Measurements from ENCODE around the gene CACNA2D4.

Gene CACNA2D4

DNA sequence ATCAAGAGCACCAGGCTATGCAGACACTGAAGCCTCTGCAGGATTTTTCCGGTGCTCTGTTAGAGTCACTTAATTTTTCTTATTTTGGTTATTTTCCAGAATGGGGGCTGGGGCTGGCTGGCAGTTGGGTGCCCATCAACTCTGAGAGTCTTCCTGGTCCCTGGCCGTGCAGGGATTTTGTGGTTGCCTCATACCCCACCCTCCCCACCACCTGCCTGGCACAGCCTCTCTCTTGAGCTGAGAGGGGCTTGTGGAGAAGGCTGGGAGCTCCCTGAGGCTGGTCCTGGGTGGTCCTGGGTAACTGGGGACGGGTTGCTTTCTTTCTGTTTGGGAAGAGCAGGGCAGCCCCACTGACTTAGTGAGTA is 74.8 kb downstream of the CACNA2D4 start:
- no peak overlapping the region for H3K4me2 ChIP-seq (ENCODE audit: low read length, poor library complexity, severe bottlenecking)
- H2BK120ac ChIP-seq (ENCODE audit: low read depth, low read length): no peak overlapping the region
- no peak overlapping the region for H2BK5ac ChIP-seq (ENCODE audit: low read depth, low read length, poor library complexity, severe bottlenecking)
- H3K14ac ChIP-seq (ENCODE audit: low read length in 2 of 2): no peak overlapping the region
- no peaks in the 10 kb centered on the region for H3K9me3 ChIP-seq (ENCODE audit: control insufficient read depth, low read length)
- H3K79me1 ChIP-seq (replicated peaks; ENCODE audit: low read length, poor library complexity, severe bottlenecking): no peaks in the 10 kb centered on the region
- WGBS: 82% methylated on average over 2 of the region's 3 CpGs
- no peak overlapping the region for H2AFZ ChIP-seq (ENCODE audit: low read depth, low read length)
- no peak overlapping the region for H3K9ac ChIP-seq (ENCODE audit: low read length)
- no peaks in the 10 kb centered on the region for H3K36me3 ChIP-seq (ENCODE audit: control insufficient read depth in 1 of 2, insufficient read depth in 2 of 2, low read depth in 1 of 2, low read length in 2 of 2)
- no peak overlapping the region for H3K4ac ChIP-seq (ENCODE audit: low read depth in 1 of 2, low read length in 2 of 2)
- H2BK12ac ChIP-seq (ENCODE audit: low read length in 2 of 2): no peak overlapping the region
- no peak overlapping the region for H2BK15ac ChIP-seq (ENCODE audit: low read depth, poor library complexity, severe bottlenecking)
- H4K8ac ChIP-seq (ENCODE audit: low read length): no peak overlapping the region
- H2AK5ac ChIP-seq (ENCODE audit: low read length, severe bottlenecking): no peak overlapping the region
- no peak overlapping the region for H3K23ac ChIP-seq (ENCODE audit: low read length in 2 of 2)
- no peak for DNase-seq
- H3K4me3 ChIP-seq (ENCODE audit: insufficient read depth in 1 of 2, low read depth in 1 of 2, low read length in 2 of 2): no peak overlapping the region
- no peak overlapping the region for H4K91ac ChIP-seq (ENCODE audit: low read length)
- H3K27me3 ChIP-seq (ENCODE audit: control insufficient read depth in 1 of 2, insufficient read depth in 1 of 2, low read length in 2 of 2): peaks cover 46 to 88% of the 10 kb centered on the region in 2 experiments
- no peak overlapping the region for H3K27ac ChIP-seq (ENCODE audit: low read length, poor library complexity, severe bottlenecking)
- peaks cover 13% of the 10 kb centered on the region for H3K4me1 ChIP-seq (ENCODE audit: control insufficient read depth, insufficient read depth, low read depth, low read length)
- no peak overlapping the region for H3K18ac ChIP-seq (ENCODE audit: low read depth in 1 of 2, low read length in 2 of 2)

DNA sequence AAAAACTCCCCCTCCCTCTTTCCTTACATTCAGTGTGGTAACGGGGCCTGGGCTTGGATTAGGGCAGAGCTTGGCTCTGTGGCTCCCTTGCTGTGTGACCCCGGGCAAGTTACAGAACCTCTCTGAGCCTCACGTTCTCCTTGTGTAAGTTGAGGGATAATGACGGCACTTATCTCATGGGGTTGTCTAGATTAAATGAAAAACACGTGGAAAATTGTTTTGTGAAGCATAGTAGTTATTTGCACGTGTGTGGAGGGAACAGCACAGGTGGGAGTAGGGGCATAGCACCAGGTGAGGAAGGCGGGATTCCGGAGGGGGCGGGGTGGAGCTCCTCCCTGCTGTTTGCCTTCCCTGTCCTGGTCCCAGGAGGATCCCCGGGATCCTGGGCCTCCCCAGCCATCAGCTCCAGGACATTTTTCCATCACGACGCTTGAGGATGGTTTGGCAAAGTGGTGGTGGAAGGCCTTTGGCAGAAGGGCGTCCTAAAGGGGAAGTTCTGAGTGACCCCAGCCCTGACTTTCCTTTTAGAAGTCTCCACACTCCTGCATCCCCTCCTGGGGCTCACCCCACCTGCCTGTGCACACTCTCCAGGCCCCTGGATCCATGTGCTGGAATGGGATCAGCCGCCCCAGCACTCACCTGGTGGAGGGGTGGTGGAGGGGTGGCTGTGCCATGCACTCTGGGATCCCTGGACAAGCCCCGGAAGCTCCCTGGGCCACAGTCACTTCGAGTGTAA is 75.4 kb downstream of the CACNA2D4 start:
- no peak overlapping the region for H3K4me2 ChIP-seq (ENCODE audit: low read length, poor library complexity, severe bottlenecking)
- H3K9me3 ChIP-seq (ENCODE audit: control insufficient read depth, low read length): no peaks in the 10 kb centered on the region
- no peak overlapping the region for H3K4me3 ChIP-seq (ENCODE audit: insufficient read depth in 1 of 2, low read depth in 1 of 2, low read length in 2 of 2)
- H2BK15ac ChIP-seq (ENCODE audit: low read depth, poor library complexity, severe bottlenecking): no peak overlapping the region
- peaks cover 18% of the 10 kb centered on the region for H3K4me1 ChIP-seq (ENCODE audit: control insufficient read depth, insufficient read depth, low read depth, low read length)
- H3K79me1 ChIP-seq (replicated peaks; ENCODE audit: low read length, poor library complexity, severe bottlenecking): no peaks in the 10 kb centered on the region
- H3K27ac ChIP-seq (ENCODE audit: low read length, poor library complexity, severe bottlenecking): no peak overlapping the region
- no peak overlapping the region for H3K9ac ChIP-seq (ENCODE audit: low read length)
- H3K14ac ChIP-seq (ENCODE audit: low read length in 2 of 2): peak overlapping the region in 1 of 2 experiments; percentile 7
- H4K91ac ChIP-seq (ENCODE audit: low read length): no peak overlapping the region
- no peak for DNase-seq
- peak overlapping the region; percentile 10 for H4K8ac ChIP-seq (ENCODE audit: low read length)
- no peak overlapping the region for H2AFZ ChIP-seq (ENCODE audit: low read depth, low read length)
- WGBS: 76% methylated on average over 15 of the region's 16 CpGs
- peaks cover 46 to 88% of the 10 kb centered on the region in 2 experiments for H3K27me3 ChIP-seq (ENCODE audit: control insufficient read depth in 1 of 2, insufficient read depth in 1 of 2, low read length in 2 of 2)
- H3K18ac ChIP-seq (ENCODE audit: low read depth in 1 of 2, low read length in 2 of 2): no peak overlapping the region
- H2BK5ac ChIP-seq (ENCODE audit: low read depth, low read length, poor library complexity, severe bottlenecking): no peak overlapping the region
- H2BK12ac ChIP-seq (ENCODE audit: low read length in 2 of 2): no peak overlapping the region
- no peaks in the 10 kb centered on the region for H3K36me3 ChIP-seq (ENCODE audit: control insufficient read depth in 1 of 2, insufficient read depth in 2 of 2, low read depth in 1 of 2, low read length in 2 of 2)
- H2AK5ac ChIP-seq (ENCODE audit: low read length, severe bottlenecking): no peak overlapping the region
- H2BK120ac ChIP-seq (ENCODE audit: low read depth, low read length): no peak overlapping the region
- no peak overlapping the region for H3K23ac ChIP-seq (ENCODE audit: low read length in 2 of 2)
- H3K4ac ChIP-seq (ENCODE audit: low read depth in 1 of 2, low read length in 2 of 2): no peak overlapping the region

DNA sequence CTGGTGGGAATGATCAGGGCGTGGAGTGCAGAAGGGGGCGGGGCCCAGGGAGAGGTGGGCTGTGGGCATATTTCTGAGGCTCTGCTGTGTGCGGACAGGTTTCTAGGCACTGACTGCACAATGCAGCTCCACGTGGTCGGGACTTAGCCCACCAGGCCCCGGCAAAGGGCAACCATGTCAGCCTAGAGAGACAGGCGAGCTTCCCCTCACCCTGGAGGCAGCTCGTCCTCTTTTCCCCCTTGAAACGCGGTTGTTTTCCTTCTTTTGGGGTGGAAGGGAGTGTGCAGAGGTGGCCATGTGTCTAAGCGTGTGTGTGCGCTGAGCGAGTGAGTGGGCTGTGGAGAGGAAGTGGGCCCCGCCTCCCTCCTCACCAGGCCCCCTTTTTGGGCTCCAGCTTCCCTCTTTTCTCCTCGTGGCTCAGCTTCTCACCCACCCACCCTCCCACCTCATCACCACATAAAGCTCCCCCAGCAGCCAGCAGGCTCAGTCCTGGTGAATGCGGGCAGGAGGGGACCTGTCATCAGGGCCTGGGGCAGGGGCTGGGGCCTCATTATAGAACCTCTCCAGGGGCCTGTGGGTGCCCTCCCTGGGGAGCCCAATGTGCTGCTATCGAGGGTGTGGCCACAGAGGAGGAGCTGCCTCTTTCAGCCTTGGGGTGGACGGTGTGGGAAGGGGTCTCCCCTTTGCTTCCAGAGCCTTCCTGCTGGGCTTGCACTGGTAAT is 76.1 kb downstream of the CACNA2D4 start:
- H2AFZ ChIP-seq (ENCODE audit: low read depth, low read length): no peak overlapping the region
- no peak overlapping the region for H3K18ac ChIP-seq (ENCODE audit: low read depth in 1 of 2, low read length in 2 of 2)
- H2BK120ac ChIP-seq (ENCODE audit: low read depth, low read length): peak overlapping the region; percentile 11
- no peak overlapping the region for H3K4ac ChIP-seq (ENCODE audit: low read depth in 1 of 2, low read length in 2 of 2)
- H3K23ac ChIP-seq (ENCODE audit: low read length in 2 of 2): no peak overlapping the region
- H3K4me3 ChIP-seq (ENCODE audit: insufficient read depth in 1 of 2, low read depth in 1 of 2, low read length in 2 of 2): no peak overlapping the region
- peak overlapping the region; percentile 10 for H4K91ac ChIP-seq (ENCODE audit: low read length)
- no peak overlapping the region for H2BK5ac ChIP-seq (ENCODE audit: low read depth, low read length, poor library complexity, severe bottlenecking)
- peak overlapping the region in 1 of 2 experiments; percentile 7 for H3K14ac ChIP-seq (ENCODE audit: low read length in 2 of 2)
- no peaks in the 10 kb centered on the region for H3K79me1 ChIP-seq (replicated peaks; ENCODE audit: low read length, poor library complexity, severe bottlenecking)
- H2AK5ac ChIP-seq (ENCODE audit: low read length, severe bottlenecking): no peak overlapping the region
- no peak overlapping the region for H2BK12ac ChIP-seq (ENCODE audit: low read length in 2 of 2)
- H3K36me3 ChIP-seq (ENCODE audit: control insufficient read depth in 1 of 2, insufficient read depth in 2 of 2, low read depth in 1 of 2, low read length in 2 of 2): no peaks in the 10 kb centered on the region
- 82% methylated on average over 11 of the region's 18 CpGs for WGBS
- no peak for DNase-seq
- no peak overlapping the region for H3K9ac ChIP-seq (ENCODE audit: low read length)
- no peak overlapping the region for H4K8ac ChIP-seq (ENCODE audit: low read length)
- H3K27me3 ChIP-seq (ENCODE audit: control insufficient read depth in 1 of 2, insufficient read depth in 1 of 2, low read length in 2 of 2): peaks cover 45 to 81% of the 10 kb centered on the region in 2 experiments
- H3K9me3 ChIP-seq (ENCODE audit: control insufficient read depth, low read length): no peaks in the 10 kb centered on the region
- H2BK15ac ChIP-seq (ENCODE audit: low read depth, poor library complexity, severe bottlenecking): no peak overlapping the region
- peaks cover 25% of the 10 kb centered on the region for H3K4me1 ChIP-seq (ENCODE audit: control insufficient read depth, insufficient read depth, low read depth, low read length)
- H3K4me2 ChIP-seq (ENCODE audit: low read length, poor library complexity, severe bottlenecking): no peak overlapping the region
- no peak overlapping the region for H3K27ac ChIP-seq (ENCODE audit: low read length, poor library complexity, severe bottlenecking)

DNA sequence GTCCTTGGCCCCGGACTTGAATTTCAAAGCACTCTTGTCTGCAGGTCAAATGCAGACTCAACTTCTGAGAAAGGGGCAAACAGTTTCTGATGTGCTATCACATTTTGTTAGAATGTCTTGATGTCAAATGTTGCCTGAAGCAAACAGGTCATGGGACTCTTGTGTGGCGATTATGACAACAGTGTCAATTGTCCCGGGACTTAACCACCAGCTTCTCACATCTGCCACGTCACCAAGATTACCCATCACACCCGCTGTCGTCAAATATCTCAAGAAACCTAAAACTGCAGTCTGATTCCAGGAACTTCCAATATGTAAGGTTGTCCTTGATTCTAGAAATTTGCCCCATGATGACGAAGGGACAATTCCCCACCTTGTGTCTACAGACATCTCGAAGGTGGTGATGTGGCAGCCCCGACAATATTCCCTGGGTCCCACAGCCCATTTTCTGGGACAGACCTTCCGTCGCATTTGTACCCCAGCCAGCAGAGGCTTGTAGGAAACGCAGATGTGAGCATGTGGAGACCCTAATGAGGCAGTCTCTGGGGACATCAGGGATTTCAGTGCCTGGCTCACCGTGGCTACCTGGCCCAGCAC is 76.8 kb downstream of the CACNA2D4 start:
- H2BK15ac ChIP-seq (ENCODE audit: low read depth, poor library complexity, severe bottlenecking): no peak overlapping the region
- peak overlapping the region in 1 of 2 experiments; percentile 73 for H3K23ac ChIP-seq (ENCODE audit: low read length in 2 of 2)
- H3K9me3 ChIP-seq (ENCODE audit: control insufficient read depth, low read length): no peaks in the 10 kb centered on the region
- no peaks in the 10 kb centered on the region for H3K36me3 ChIP-seq (ENCODE audit: control insufficient read depth in 1 of 2, insufficient read depth in 2 of 2, low read depth in 1 of 2, low read length in 2 of 2)
- H3K9ac ChIP-seq (ENCODE audit: low read length): no peak overlapping the region
- no peak overlapping the region for H3K4me3 ChIP-seq (ENCODE audit: insufficient read depth in 1 of 2, low read depth in 1 of 2, low read length in 2 of 2)
- no peak overlapping the region for H4K8ac ChIP-seq (ENCODE audit: low read length)
- no peak overlapping the region for H2BK5ac ChIP-seq (ENCODE audit: low read depth, low read length, poor library complexity, severe bottlenecking)
- H4K91ac ChIP-seq (ENCODE audit: low read length): peak overlapping the region; percentile 10
- no peak overlapping the region for H2BK12ac ChIP-seq (ENCODE audit: low read length in 2 of 2)
- H3K14ac ChIP-seq (ENCODE audit: low read length in 2 of 2): no peak overlapping the region
- no peaks in the 10 kb centered on the region for H3K79me1 ChIP-seq (replicated peaks; ENCODE audit: low read length, poor library complexity, severe bottlenecking)
- no peak for DNase-seq
- H2BK120ac ChIP-seq (ENCODE audit: low read depth, low read length): no peak overlapping the region
- H3K27ac ChIP-seq (ENCODE audit: low read length, poor library complexity, severe bottlenecking): no peak overlapping the region
- peaks cover 38 to 80% of the 10 kb centered on the region in 2 experiments for H3K27me3 ChIP-seq (ENCODE audit: control insufficient read depth in 1 of 2, insufficient read depth in 1 of 2, low read length in 2 of 2)
- WGBS: 93% methylated on average over 13 of the region's 13 CpGs
- H3K4ac ChIP-seq (ENCODE audit: low read depth in 1 of 2, low read length in 2 of 2): no peak overlapping the region
- H2AFZ ChIP-seq (ENCODE audit: low read depth, low read length): no peak overlapping the region
- H2AK5ac ChIP-seq (ENCODE audit: low read length, severe bottlenecking): no peak overlapping the region
- H3K18ac ChIP-seq (ENCODE audit: low read depth in 1 of 2, low read length in 2 of 2): no peak overlapping the region
- no peak overlapping the region for H3K4me2 ChIP-seq (ENCODE audit: low read length, poor library complexity, severe bottlenecking)
- H3K4me1 ChIP-seq (ENCODE audit: control insufficient read depth, insufficient read depth, low read depth, low read length): peaks cover 32% of the 10 kb centered on the region

Data from mesenchymal stem cell (in vitro differentiated cells and primary cell).